Measurements from ENCODE around the gene MYO5B.

MYO5B gene

DNA sequence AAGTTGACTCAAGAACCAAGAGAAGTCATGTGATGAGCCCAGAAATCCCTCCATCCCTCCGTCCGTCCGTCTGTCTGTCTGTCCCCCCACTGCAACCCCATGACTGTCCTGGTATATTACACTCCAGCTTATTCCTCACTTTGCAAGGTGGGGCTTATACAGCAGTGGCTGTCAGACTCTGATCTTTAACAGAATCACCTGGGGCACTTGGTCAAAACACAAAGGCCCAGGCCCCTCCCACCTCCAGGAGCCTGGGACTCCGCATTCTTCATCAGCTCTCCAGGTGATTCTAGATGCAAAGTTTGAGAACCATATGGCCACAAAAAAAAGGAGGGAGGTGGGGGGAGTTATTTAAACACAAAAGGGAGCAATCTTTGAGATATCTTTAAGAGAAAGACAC, 61.4 kb downstream of the MYO5B start:
- no peak overlapping the region for H3K4me3 ChIP-seq (ENCODE audit: low read depth, low read length)
- DNase-seq (ENCODE audit: low read depth, low spot score) = no peak
- TF ChIP-seq, protein P1, sequence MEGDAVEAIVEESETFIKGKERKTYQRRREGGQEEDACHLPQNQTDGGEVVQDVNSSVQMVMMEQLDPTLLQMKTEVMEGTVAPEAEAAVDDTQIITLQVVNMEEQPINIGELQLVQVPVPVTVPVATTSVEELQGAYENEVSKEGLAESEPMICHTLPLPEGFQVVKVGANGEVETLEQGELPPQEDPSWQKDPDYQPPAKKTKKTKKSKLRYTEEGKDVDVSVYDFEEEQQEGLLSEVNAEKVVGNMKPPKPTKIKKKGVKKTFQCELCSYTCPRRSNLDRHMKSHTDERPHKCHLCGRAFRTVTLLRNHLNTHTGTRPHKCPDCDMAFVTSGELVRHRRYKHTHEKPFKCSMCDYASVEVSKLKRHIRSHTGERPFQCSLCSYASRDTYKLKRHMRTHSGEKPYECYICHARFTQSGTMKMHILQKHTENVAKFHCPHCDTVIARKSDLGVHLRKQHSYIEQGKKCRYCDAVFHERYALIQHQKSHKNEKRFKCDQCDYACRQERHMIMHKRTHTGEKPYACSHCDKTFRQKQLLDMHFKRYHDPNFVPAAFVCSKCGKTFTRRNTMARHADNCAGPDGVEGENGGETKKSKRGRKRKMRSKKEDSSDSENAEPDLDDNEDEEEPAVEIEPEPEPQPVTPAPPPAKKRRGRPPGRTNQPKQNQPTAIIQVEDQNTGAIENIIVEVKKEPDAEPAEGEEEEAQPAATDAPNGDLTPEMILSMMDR (IDR thresholded peaks at IDR 0.05; ENCODE audit: insufficient read depth, low read length, missing control alignments) = no peak
- ChIA-PET CTCF (no interaction called here), POLR2A (no interaction called here)

DNA sequence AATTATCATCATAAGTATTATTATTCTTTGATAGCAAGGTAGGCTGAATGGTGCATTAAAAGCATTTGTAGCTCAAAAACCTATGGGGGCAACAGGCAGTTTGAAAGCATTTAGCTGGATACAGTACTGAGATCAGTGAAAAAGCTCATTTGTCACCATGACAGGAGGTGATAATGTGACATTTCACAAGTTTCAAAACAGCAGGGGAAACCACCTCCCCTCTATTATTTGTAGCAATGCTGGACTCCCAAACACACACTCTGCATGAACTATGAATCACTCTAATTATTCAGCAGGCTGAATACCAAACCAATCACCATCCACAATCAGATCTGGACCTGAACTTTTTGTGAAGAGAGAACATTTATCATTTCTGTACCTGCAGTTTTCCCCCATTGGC, 63.4 kb downstream of the MYO5B start:
- DNase-seq (ENCODE audit: low read depth, low spot score) = no peak
- ChIA-PET POLR2A (no interaction called here), CTCF (no interaction called here)
- TF ChIP-seq, protein P1 (IDR thresholded peaks at IDR 0.05; ENCODE audit: insufficient read depth, low read length, missing control alignments) = no peak
- H3K4me3 ChIP-seq (ENCODE audit: low read depth, low read length) = no peak overlapping the region

- no peak for DNase-seq (ENCODE audit: low read depth, low spot score)
- no peak overlapping the region for H3K4me3 ChIP-seq (ENCODE audit: low read depth, low read length)
- POLR2A ChIA-PET = no interaction called here
- CTCF ChIA-PET = no interaction called here
- TF ChIP-seq, protein P1 (IDR thresholded peaks at IDR 0.05; ENCODE audit: insufficient read depth, low read length, missing control alignments) = no peak
Observed at GRCh38 chr18:50128506-50129271, 66.3 kb downstream of the MYO5B start.

DNA sequence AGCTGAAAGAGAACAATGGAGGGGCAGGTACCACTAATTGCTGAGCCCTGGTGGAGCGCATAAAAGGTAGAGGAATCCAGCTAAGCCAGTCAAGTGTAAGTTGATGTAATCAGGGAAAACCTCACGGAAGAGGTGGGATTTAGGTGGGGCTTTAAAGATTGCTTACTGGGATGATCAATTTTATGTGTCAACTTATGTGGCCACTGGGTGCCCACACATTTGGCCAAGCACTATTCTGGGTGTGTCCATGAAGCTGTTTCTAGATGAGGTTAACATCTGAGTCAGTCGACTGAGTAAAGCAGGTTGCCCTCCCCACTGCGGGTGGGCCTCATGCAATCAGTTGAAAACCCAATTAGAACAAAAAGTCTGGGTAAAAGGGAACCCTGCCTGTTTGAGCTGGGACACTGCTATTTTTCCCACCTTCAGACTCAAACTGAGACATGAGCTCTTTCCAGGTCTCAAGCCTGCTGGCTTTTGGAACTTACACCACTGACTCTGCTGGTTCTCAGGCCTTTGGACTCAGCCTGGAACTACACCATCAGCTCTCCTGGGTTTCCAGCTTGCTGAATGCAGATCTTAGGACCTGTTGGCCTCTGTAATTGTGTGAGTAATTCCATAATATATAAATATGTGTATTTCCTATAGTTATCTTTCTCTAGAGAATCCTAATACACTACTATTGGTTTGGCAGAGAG, 67.3 kb downstream of the MYO5B start:
- no peak for DNase-seq (ENCODE audit: low read depth, low spot score)

DNA sequence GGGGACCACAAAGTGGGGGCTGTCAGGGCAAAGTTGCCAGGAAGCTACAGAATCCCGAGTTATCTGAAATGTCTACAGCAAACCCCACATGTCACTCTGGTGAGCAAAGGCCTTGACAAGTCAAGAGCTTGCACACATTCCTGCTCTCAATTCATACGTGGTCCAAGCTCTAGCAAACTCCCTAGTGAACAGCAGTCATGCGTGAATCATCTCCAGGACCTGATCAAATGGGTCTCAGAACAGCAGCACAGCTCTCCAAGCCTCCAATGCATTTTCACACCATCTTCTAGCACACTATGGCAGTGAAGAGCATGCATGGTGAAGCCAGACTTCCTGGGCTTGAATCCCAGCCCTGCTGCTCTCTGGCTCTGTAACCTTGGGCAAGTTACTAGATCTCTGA, 68.5 kb downstream of the MYO5B start:
- CTCF ChIA-PET = no interaction called here
- POLR2A ChIA-PET = no interaction called here
- TF ChIP-seq, protein P1 (IDR thresholded peaks at IDR 0.05; ENCODE audit: insufficient read depth, low read length, missing control alignments) = no peak
- no peak for DNase-seq (ENCODE audit: low read depth, low spot score)
- H3K4me3 ChIP-seq (ENCODE audit: low read depth, low read length) = no peak overlapping the region

More for the DNA sequence above, 67.3 kb downstream of the MYO5B start:
- no peak overlapping the region for H3K4me3 ChIP-seq (ENCODE audit: low read depth, low read length)
- ChIA-PET CTCF (no interaction called here), POLR2A (no interaction called here)
- TF ChIP-seq, protein P1 (IDR thresholded peaks at IDR 0.05; ENCODE audit: insufficient read depth, low read length, missing control alignments) = no peak

GRCh38 chr18:50125456-50125855, 69.5 kb downstream of the MYO5B start:
- POLR2A ChIA-PET = no interaction called here
- TF ChIP-seq, protein P1 (IDR thresholded peaks at IDR 0.05; ENCODE audit: insufficient read depth, low read length, missing control alignments) = no peak
- no peak for DNase-seq (ENCODE audit: low read depth, low spot score)
- H3K4me3 ChIP-seq (ENCODE audit: low read depth, low read length) = no peak overlapping the region
- CTCF ChIA-PET = no interaction called here
